ENCODE data around the gene LILRA6. TPM values are rescaled to one million over a fixed set of nuclear protein-coding genes. Genes with fewer than 3 reads are reported as not detected.
"Not testable (repeated sequence)": the region's sequence is repeated elsewhere in the genome, so short reads cannot be mapped to it uniquely, and the experiment has no call there.

The LILRA6 gene
- total RNA-seq, 2 experiments from 2014 or later, result 0.37 to 0.45 TPM

DNA sequence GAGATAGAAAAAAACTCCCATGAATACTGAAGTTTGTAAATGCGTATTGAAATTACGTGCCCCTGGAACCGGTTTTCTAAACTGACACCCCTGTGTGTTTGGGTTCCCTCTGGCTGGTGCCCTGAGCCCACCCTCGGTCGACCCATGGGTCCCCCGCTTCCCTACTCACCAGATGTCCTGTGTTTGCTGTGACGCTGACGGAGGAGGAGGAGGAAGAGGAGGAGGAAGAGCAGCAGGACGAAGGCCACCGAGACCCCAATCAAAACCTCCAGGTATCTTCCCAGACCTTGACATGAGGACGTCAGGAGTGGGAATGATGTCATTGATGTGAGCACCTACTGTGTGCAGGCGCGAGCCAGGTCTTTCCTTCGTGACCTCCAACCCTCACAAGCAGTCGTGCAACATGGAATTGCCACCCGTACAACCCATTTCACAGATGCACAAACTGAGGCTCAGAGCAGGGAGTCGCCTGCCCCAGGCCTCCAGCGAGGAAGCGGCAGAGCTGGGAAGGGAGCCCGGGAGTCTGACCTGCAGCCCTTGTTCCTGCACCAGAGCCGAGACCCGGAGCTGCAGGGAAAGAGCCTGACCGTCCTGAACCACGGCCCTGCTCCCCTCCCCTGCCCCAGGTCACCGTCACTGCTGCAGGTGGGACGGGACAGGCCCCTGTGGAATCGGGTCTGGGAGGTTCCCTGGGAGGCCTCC, 23.5 kb downstream of the LILRA6 start:
- Mint-ChIP-seq H3K27me3 (peaks cover 3% of the 10 kb centered on the region), H3K27ac (no peak overlapping the region), H3K9me3 (no peaks in the 10 kb centered on the region), H3K36me3 (ENCODE audit: low read depth) (no peaks in the 10 kb centered on the region), H3K4me3 (no peak overlapping the region), H3K4me1 (peaks cover 10% of the 10 kb centered on the region)
- CTCF ChIA-PET, result no interaction called here
- POLR2A ChIA-PET, result no interaction called here
- DNase-seq, result no peak

DNA sequence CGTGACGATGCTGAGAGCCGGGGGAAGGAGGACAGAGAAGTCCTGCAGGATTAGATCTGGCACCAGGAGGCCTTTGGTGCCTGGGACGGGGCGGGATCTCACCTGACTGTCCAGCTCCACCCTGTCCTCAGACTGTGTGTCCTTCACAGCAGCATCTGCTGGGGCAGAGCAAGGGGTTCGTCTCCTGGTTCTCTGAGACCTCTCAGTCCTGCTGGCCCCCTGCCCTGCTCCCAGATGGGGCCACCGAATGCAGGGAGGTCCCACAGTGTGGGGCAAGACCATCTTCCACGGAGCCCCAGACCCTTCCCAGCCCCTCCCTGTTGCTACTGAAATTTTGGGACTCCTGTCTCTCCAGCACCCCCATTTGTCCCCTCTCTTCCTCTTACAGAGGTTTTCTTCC, 24.3 kb downstream of the LILRA6 start:
- H3K36me3 Mint-ChIP-seq (ENCODE audit: low read depth), result no peaks in the 10 kb centered on the region

DNA sequence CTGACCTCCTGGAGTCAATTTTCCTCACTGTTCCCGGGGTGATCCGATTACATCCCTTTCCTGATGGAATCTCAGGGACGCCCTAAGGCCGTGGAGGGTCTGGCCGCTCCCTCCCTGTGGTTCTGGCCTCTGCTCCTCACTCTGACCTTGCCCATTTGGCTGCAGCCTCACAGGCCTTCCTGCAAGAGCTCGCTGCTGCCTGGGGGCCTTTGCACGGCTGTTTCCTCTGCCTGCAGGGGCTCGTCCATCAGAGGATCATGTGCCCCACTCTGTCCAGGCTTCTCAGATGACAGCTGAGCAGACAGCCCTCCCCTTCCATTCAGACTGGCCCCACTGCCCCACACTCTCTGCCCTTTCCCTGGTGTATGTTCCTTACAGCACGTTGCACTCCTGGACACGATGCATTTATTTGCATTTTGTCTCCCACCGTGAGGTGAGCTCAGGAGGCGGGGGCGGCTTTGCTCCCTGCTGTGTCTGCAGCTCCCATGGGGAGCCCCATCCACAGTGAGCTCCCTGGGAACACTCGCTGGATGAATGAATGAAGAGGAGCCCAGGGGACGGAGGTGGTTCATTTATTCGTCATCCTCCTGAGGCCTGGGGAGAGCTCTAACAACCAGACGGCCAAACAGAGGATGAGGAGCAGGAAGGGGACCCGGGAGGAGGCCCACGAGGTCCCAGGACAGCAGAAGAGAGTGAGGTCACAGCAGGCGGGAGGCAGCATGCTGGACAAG, 24.9 kb downstream of the LILRA6 start:
- DNase-seq; H3K9me3 Mint-ChIP-seq; H3K4me3 Mint-ChIP-seq; H3K27me3 Mint-ChIP-seq; CTCF ChIA-PET; H3K4me1 Mint-ChIP-seq; H3K36me3 Mint-ChIP-seq (ENCODE audit: low read depth); POLR2A ChIA-PET; H3K27ac Mint-ChIP-seq: not testable (repeated sequence)

More for the DNA sequence above, 24.3 kb downstream of the LILRA6 start:
- ChIA-PET POLR2A (no interaction called here), CTCF (no interaction called here)
- H3K4me3 Mint-ChIP-seq, result no peak overlapping the region
- H3K27me3 Mint-ChIP-seq, result no peaks in the 10 kb centered on the region
- H3K4me1 Mint-ChIP-seq, result peaks cover 8% of the 10 kb centered on the region
- H3K27ac Mint-ChIP-seq, result no peak overlapping the region
- DNase-seq, result no peak
- no peaks in the 10 kb centered on the region for H3K9me3 Mint-ChIP-seq

DNA sequence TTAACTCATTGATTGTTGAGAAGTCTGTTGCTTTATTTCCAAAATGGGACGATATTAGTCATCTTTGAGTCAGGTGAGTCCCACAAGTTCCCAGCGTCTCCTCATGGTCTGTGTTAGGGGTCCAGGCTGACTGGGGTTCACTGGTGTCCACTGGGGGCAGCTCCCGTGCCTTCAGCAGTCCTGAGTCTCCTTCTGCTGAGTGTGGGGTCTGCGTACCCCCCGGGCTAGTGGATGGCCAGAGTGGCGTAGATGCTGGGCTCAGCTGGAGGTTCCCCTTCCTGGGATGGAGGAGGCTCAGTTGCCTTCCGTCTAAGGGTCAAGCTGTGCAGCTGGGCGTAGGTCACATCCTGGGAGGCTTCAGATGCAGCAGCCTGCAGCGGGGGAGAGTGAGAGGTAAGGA, 25.7 kb downstream of the LILRA6 start:
- Mint-ChIP-seq H3K27ac (no peak overlapping the region), H3K36me3 (ENCODE audit: low read depth) (no peaks in the 10 kb centered on the region), H3K4me1 (peaks cover 2% of the 10 kb centered on the region), H3K27me3 (no peaks in the 10 kb centered on the region), H3K9me3 (no peaks in the 10 kb centered on the region), H3K4me3 (no peak overlapping the region)
- no peak for DNase-seq
- POLR2A ChIA-PET, result no interaction called here
- CTCF ChIA-PET, result no interaction called here

DNA sequence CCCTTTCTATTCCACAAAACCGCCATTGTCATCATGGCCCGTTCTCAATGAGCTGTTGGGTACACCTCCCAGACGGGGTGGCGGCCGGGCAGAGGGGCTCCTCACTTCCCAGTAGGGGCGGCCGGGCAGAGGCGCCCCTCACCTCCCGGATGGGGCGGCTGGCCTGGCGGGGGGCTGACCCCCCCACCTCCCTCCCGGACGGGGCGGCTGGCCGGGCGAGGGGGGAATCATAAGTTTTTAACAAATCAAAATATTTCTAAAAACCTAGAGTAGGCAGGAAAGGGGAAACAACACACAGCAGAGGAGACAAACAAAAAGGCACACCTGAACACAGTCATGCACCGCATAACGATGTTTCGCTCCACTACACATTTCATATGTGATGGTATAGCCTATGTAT, 27.9 kb downstream of the LILRA6 start:
- CTCF ChIA-PET, H3K9me3 Mint-ChIP-seq, DNase-seq, H3K27me3 Mint-ChIP-seq, POLR2A ChIA-PET, H3K4me3 Mint-ChIP-seq, H3K27ac Mint-ChIP-seq: not testable (repeated sequence)
- H3K4me1 Mint-ChIP-seq, result peaks cover 20% of the 10 kb centered on the region
- H3K36me3 Mint-ChIP-seq (ENCODE audit: low read depth), result peaks cover 11% of the 10 kb centered on the region

DNA sequence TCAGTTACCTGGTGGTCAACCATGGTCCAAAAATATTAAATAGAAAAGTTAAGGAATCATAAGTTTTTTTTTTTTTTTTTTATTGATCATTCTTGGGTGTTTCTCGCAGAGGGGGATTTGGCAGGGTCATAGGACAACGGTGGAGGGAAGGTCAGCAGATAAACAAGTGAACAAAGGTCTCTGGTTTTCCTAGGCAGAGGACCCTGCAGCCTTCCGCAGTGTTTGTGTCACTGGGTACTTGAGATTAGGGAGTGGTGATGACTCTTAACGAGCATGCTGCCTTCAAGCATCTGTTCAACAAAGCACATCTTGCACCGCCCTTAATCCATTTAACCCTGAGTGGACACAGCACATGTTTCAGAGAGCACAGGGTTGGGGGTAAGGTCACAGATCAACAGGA, 28.4 kb downstream of the LILRA6 start:
- CTCF ChIA-PET, H3K4me3 Mint-ChIP-seq, H3K9me3 Mint-ChIP-seq, H3K27ac Mint-ChIP-seq, POLR2A ChIA-PET, H3K27me3 Mint-ChIP-seq, DNase-seq: not testable (repeated sequence)
- Mint-ChIP-seq H3K4me1 (peaks cover 25% of the 10 kb centered on the region), H3K36me3 (ENCODE audit: low read depth) (peaks cover 11% of the 10 kb centered on the region)

DNA sequence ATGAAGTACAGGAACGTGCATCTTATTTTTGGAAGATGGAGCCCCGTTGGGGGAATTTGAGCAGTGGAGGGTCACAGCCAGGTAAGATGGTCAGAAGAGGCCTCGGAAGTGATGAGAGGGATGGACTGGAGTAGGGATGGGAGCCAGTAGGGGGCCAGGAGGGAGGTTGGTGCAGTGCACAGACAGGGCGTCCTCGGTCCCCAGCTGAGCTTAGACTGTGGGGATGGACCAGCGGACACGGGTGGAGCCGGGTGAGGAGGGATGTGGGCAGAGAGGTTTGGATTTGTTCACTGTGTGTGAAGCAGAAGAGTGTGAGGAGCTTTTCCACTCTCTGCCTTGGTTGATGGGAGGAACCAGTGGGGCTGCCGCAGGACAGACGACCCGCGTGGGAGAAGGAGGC, 31.4 kb downstream of the LILRA6 start:
- Mint-ChIP-seq H3K27ac (peak overlapping the region; percentile 87), H3K4me3 (peak overlapping the region; percentile 5), H3K27me3 (no peaks in the 10 kb centered on the region), H3K4me1 (peaks cover 55% of the 10 kb centered on the region), H3K9me3 (no peaks in the 10 kb centered on the region), H3K36me3 (ENCODE audit: low read depth) (peaks cover 36% of the 10 kb centered on the region)
- ChIA-PET POLR2A (interaction anchor here (1.2 kb wide), 1 partner anchor 11 kb away, joined by 4 read pairs; no protein-coding TSS in a partner anchor), CTCF (interaction anchor here (1.0 to 1.6 kb wide), 3 partner anchors 8 to 21 kb away, joined by 3 to 5 read pairs (median 4); partner anchors contain the start of gene RPS9)
- DNase-seq, result no peak

DNA sequence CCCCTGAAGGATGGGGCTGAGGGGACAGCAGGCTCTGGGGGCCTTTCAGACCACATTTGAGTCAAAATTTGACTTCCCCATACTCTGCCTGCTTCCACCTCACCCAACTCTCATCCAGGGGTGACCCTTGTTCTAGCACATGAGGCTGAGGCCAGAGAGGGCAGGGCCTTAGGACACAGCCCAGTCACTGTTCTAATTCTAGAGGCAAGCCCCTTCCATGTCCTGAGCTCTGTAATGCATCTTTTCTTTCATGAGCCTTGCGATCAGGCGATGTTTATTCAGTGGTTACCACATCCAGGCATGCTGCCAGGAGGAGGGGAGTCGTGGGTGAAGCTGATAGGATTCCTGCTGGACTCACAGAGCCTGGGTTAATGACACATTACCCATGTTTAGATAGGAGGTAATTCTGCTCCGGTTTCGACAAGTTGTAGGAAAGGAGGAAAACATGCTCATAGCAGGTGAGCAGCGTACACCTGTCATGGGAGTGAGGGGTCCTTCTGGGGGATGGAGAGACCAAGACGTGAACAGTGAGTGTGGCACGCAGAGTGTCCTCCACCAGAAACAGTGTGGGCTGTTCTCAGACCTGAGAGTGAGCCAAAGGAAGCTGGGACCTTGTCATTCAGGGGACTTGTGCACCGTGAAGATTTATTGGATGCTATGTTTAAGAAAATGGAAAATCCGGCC, 32.6 kb downstream of the LILRA6 start:
- no peak for DNase-seq
- ChIA-PET POLR2A (no interaction called here), CTCF (interaction anchor here (0.8 to 1.6 kb wide), 2 partner anchors 9 to 56 kb away, joined by 3 to 5 read pairs; partner anchors contain the start of gene RPS9)
- Mint-ChIP-seq H3K36me3 (ENCODE audit: low read depth) (peaks cover 48% of the 10 kb centered on the region), H3K27ac (peak overlapping the region; percentile 87), H3K4me3 (peak overlapping the region; percentile 25), H3K4me1 (peaks cover 67% of the 10 kb centered on the region), H3K27me3 (no peaks in the 10 kb centered on the region), H3K9me3 (no peaks in the 10 kb centered on the region)

DNA sequence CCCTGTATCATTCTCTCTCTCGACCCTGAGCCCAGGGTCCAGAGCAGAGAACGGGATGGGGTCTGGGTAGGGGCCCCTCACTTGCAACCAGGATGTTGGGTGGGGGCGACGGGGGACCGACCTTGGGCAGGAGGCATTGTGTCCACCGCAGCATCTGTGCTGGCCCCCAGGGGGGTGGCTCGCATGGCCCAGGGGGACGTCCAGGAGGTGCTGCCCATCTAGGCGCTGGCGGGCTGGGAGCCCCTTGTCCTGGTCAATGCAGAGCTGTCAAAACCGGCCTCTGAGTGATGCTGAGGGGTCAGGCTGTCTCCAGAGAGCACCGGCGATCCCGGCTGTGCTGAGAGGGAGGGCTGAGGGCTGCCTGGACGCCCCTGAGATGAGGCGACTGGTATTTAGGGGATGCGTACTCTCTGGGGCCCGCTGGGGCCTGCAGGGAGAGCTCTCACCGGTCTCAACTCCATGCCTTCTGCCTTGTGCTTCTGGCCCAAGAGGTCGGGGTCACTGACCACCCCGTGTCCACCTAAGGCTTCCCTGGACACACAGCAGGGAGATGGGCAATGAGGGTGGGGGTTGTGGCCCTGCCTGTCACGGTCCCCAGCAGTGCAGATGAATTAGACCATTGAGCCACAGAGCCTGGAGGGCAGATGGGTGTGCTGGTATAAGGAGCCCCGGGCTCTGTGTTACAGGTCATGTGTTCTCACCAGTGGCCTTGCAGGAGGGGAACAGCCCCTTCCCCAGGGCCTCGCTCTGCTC, 33.4 kb downstream of the LILRA6 start:
- no peak for DNase-seq
- Mint-ChIP-seq H3K36me3 (ENCODE audit: low read depth) (peaks cover 56% of the 10 kb centered on the region), H3K9me3 (no peaks in the 10 kb centered on the region), H3K4me1 (peaks cover 75% of the 10 kb centered on the region), H3K27me3 (no peaks in the 10 kb centered on the region), H3K27ac (peak overlapping the region; percentile 87), H3K4me3 (no peak overlapping the region)
- ChIA-PET CTCF (no interaction called here), POLR2A (no interaction called here)

DNA sequence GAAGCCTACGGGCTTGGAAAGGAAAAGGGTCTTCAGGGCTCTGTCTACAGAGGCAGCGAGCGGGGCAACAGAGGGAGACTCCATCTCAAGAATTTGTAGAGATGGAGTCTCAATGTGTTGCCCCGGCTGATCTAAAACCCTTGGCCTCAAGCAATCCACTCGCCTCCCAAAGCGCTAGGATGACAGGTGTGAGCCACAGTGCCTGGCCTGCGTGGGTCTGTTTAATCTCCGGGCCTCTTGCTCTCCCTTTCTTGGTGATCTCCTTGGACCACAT, 33.9 kb downstream of the LILRA6 start:
- Mint-ChIP-seq H3K4me1 (peaks cover 78% of the 10 kb centered on the region), H3K36me3 (ENCODE audit: low read depth) (peaks cover 59% of the 10 kb centered on the region)

DNA sequence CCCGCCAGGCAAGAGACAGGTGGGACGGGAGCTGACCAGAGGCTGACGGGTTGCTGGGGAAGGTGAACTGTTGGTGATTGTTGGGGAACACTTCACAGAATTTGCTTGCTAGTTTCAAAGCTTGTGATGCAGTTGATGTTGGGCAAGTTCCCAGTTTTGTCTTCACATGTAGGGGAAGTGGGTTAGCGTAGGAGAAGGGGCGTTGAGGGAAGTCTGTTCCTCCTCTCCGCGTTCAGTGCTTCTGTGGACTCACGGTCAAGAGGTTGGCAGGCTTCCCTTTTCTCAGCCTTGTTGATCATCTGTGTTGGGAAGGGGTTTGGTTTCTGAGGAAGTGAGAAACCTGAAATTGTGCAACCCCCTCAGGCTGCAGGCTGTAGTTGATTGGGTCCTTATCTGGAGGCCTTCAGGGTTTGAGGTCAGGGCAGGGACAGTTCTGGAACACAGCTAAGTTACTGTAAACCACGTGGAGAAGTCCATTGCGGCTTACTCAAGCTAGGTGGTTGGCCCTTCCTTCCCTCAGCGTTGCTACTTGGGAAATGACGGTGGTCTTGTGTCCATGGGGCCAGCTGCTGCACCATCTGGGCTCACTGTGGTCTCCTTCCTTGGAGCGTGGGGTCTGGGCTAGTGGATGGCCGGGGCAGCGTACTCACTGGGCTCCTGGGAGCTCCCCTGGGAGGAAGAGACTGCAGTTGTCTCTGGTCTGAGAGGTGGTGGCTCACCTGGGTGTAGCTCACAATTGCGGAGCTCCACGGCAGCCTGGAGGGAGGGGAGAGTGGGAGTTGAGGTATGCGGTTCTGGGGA, 34.4 kb downstream of the LILRA6 start:
- POLR2A ChIA-PET, result interaction anchor here (0.6 to 1.1 kb wide), 2 partner anchors 19 to 1236 kb away, joined by 4 read pairs; partner anchors contain the start of gene MBOAT7
- Mint-ChIP-seq H3K9me3 (no peaks in the 10 kb centered on the region), H3K4me1 (peaks cover 83% of the 10 kb centered on the region), H3K27me3 (no peaks in the 10 kb centered on the region), H3K4me3 (peak overlapping the region; percentile 2), H3K36me3 (ENCODE audit: low read depth) (peaks cover 65% of the 10 kb centered on the region), H3K27ac (peak overlapping the region; percentile 51)
- CTCF ChIA-PET, result interaction anchor here (1.0 kb wide), 1 partner anchor 19 kb away, joined by 3 read pairs; the partner anchor contains the start of gene MBOAT7
- DNase-seq, result peak; percentile 34

More for the DNA sequence above, 33.9 kb downstream of the LILRA6 start:
- CTCF ChIA-PET, result interaction anchor here (1.0 kb wide), 1 partner anchor 19 kb away, joined by 3 read pairs; the partner anchor contains the start of gene MBOAT7
- H3K27ac Mint-ChIP-seq, result no peak overlapping the region
- no peaks in the 10 kb centered on the region for H3K27me3 Mint-ChIP-seq
- POLR2A ChIA-PET, result interaction anchor here (0.6 kb wide), 1 partner anchor 1236 kb away, joined by 4 read pairs; no protein-coding TSS in a partner anchor
- H3K9me3 Mint-ChIP-seq, result no peaks in the 10 kb centered on the region
- no peak for DNase-seq
- H3K4me3 Mint-ChIP-seq, result no peak overlapping the region

DNA sequence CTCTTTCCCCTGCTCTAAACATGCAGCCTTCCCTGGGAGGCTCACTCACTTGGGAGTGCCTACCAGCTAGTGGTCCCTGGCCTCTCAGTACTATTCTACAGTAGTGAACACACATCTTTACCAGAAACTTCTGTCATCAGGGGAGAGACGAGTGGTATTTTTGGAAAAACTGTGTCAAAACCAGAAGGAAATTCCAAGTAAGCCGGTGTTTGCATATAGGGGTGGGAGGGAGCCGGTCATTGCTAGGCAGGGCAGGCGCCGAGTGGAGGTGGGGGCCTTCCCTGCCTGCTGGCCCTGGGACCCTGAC, 35.0 kb downstream of the LILRA6 start:
- peak overlapping the region; percentile 2 for H3K4me3 Mint-ChIP-seq
- H3K36me3 Mint-ChIP-seq (ENCODE audit: low read depth), result peaks cover 70% of the 10 kb centered on the region
- H3K9me3 Mint-ChIP-seq, result no peaks in the 10 kb centered on the region
- H3K27me3 Mint-ChIP-seq, result no peaks in the 10 kb centered on the region
- peaks cover 89% of the 10 kb centered on the region for H3K4me1 Mint-ChIP-seq
- H3K27ac Mint-ChIP-seq, result peak overlapping the region; percentile 51
- ChIA-PET POLR2A (interaction anchor here (1.1 kb wide), 1 partner anchor 18 kb away, joined by 4 read pairs; the partner anchor contains the start of gene MBOAT7), CTCF (interaction anchor here (1.0 kb wide), 1 partner anchor 18 kb away, joined by 3 read pairs; the partner anchor contains the start of gene MBOAT7)
- no peak for DNase-seq

All from activated CD4-positive, alpha-beta T cell treated with anti-CD3 and anti-CD28 coated beads, Interleukin-2, amount 10 ng/mL, durations not matched to agents 7 days and 5 days (primary cell).